Keratinocyte (primary cell): Measurements from ENCODE around the gene BAHCC1. TPM values are rescaled to one million over a fixed set of nuclear protein-coding genes. Genes with fewer than 3 reads are reported as not detected.

ENCODE experiments used
- DNase-seq: peaks from one replicate; pipeline ENCODE4 v3.0.0-alpha.2; 2011; ENCODE audit warnings: low read depth, missing footprints, low spot score
- FAIRE-seq: peaks from 2 replicates; lab custom pipeline; 2011; peaks lifted over from hg19 to GRCh38; lab: Jason Lieb, UNC
- H2AFZ ChIP-seq: 2 replicates; pipeline ENCODE4 v1.6.0; 2012; ENCODE audit warnings: low read length, control low read depth, inconsistent platforms; ENCODE audit not compliant: control insufficient read depth
- H3K27ac ChIP-seq: 2 replicates; pipeline ENCODE4 v1.5.1; 2011; ENCODE audit warnings: low read length; ENCODE audit not compliant: control insufficient read depth, insufficient read depth
- H3K27me3 ChIP-seq: 3 replicates; pipeline ENCODE4 v1.6.0; 2011; ENCODE audit warnings: low read length; ENCODE audit not compliant: control insufficient read depth, insufficient read depth; ENCODE audit errors: extremely low read depth
- H3K36me3 ChIP-seq, 2 experiments: 2 replicates in 1 of 2; 3 replicates in 1 of 2; pipeline ENCODE4 v1.5.1; 2011; ENCODE audit warnings: low read length in 2 of 2, mild to moderate bottlenecking in 1 of 2; ENCODE audit not compliant: control insufficient read depth in 2 of 2, insufficient read depth in 2 of 2; ENCODE audit errors: extremely low read depth in 1 of 2
- H3K4me1 ChIP-seq: 3 replicates; pipeline ENCODE4 v1.5.1; 2011; ENCODE audit warnings: low read length; ENCODE audit not compliant: control insufficient read depth, insufficient read depth; ENCODE audit errors: extremely low read depth
- H3K4me2 ChIP-seq: 3 replicates; pipeline ENCODE4 v1.6.0; 2011; ENCODE audit warnings: low read depth, low read length; ENCODE audit not compliant: control insufficient read depth, insufficient read depth; ENCODE audit errors: extremely low read depth
- H3K4me3 ChIP-seq, 3 experiments: fragments of 200-600 bp in 1 of 3; sonication (generic) in 1 of 3; 2 replicates in 2 of 3; 3 replicates in 1 of 3; pipeline ENCODE4 v1.5.1; 2011 to 2016; ENCODE audit warnings: low read length in 3 of 3, mild to moderate bottlenecking in 3 of 3, control low read depth in 2 of 3, inconsistent platforms in 1 of 3, low read depth in 1 of 3, mixed read lengths in 1 of 3, mixed run types in 1 of 3, moderate library complexity in 1 of 3; ENCODE audit not compliant: control insufficient read depth in 2 of 3, insufficient read depth in 2 of 3; ENCODE audit errors: extremely low read depth in 1 of 3
- H3K79me2 ChIP-seq: 2 replicates; pipeline ENCODE4 v1.6.0; 2012; ENCODE audit warnings: low read length; ENCODE audit not compliant: control insufficient read depth, insufficient read depth
- H3K9ac ChIP-seq: 3 replicates; pipeline ENCODE4 v1.6.0; 2011; ENCODE audit warnings: low read length; ENCODE audit not compliant: control insufficient read depth, insufficient read depth; ENCODE audit errors: extremely low read depth
- H3K9me1 ChIP-seq: 3 replicates; pipeline ENCODE4 v1.6.0; 2011; ENCODE audit warnings: low read length; ENCODE audit not compliant: control insufficient read depth, insufficient read depth; ENCODE audit errors: extremely low read depth
- H3K9me3 ChIP-seq: 2 replicates; pipeline ENCODE4 v1.5.1; 2012; ENCODE audit warnings: low read depth, low read length; ENCODE audit not compliant: control insufficient read depth
- H4K20me1 ChIP-seq: 3 replicates; pipeline ENCODE4 v1.6.0; 2011; ENCODE audit warnings: low read length; ENCODE audit not compliant: control insufficient read depth, insufficient read depth; ENCODE audit errors: extremely low read depth
- EZH2 ChIP-seq: IDR thresholded peaks from one replicate; pipeline ENCODE4 v1.6.1; 2012; ENCODE audit warnings: inconsistent platforms, mild to moderate bottlenecking, low read length, moderate library complexity
- dilution Hi-C: fragments of 300-500 bp; cut with MboI; formaldehyde crosslinking; loops from one replicate; pipeline ENCODE4 v1.7.0; 2020; ENCODE audit warnings: low sequenced_read_pairs; ENCODE audit not compliant: extremely low pct_ligation_motif_present
- polyA plus RNA-seq, 5 experiments: library from polyadenylated mRNA; depleted of rRNA in 3 of 5; stranded (reverse) in 3 of 5; stranded (forward) in 1 of 5; unstranded in 1 of 5; fragments of >200 nt; gene quantifications; 1 replicate in 1 of 5; 2 replicates in 3 of 5; 3 replicates in 1 of 5; pipeline versions ENCODE4 v1.2.1 to v1.2.3, GENCODE V29; 2011 to 2012; ENCODE audit warnings: missing spikeins in 2 of 5, low read depth in 1 of 5, low replicate concordance in 1 of 5
- TF ChIP-seq, protein P1 (sequence below), 3 experiments: IDR thresholded peaks in 1 of 3; conservative IDR thresholded peaks in 1 of 3; optimal IDR thresholded peaks in 1 of 3; 2 replicates in 2 of 3; 3 replicates in 1 of 3; pipeline versions ENCODE3 to v1.5.1; 2011; ENCODE audit warnings: low read length in 3 of 3, mild to moderate bottlenecking in 3 of 3, moderate library complexity in 2 of 3, control low read depth in 1 of 3, inconsistent platforms in 1 of 3; ENCODE audit not compliant: insufficient read depth in 2 of 3; ENCODE audit errors: extremely low read depth in 1 of 3

Gene BAHCC1
- polyA plus RNA-seq, 1 donor (not counting 4 experiments of a cell fraction or from before 2014, with no cell fraction given) = 0.52 TPM

DNA sequence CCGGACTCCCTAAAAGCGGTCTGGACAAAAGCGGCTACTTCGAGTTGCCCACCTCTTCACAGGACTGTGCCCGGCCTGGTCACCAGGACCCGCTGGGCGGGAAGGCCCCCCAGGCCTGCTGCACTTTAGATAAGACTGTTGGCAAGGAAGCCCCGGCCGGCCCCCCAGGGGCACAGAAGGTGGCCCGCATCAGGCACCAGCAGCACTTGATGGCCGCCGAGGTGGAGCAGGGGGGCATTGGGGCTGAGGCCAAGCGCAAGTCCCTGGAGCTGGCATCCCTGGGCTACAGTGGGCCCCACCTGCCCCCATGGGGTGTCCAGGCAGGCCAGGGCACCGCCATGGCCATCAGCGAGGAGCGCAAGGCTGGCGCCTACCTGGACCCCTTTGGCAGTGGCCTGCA is 47.5 kb downstream of the BAHCC1 start:
- Histone ChIP-seq H3K36me3 (no peaks in the 10 kb centered on the region), H3K9me3 (no peaks in the 10 kb centered on the region), H3K27me3 (no peaks in the 10 kb centered on the region), H4K20me1 (no peaks in the 10 kb centered on the region), H3K79me2 (no peaks in the 10 kb centered on the region), H3K4me1 (no peaks in the 10 kb centered on the region), H3K4me3 (no peak overlapping the region), H3K9me1 (no peaks in the 10 kb centered on the region), H3K9ac (no peak overlapping the region), H3K27ac (no peak overlapping the region), H3K4me2 (no peak overlapping the region), H2AFZ (no peak overlapping the region)
- DNase-seq (no peak), FAIRE-seq (no peak)
- dilution Hi-C loops = no loop called here
- TF ChIP-seq, protein P1, sequence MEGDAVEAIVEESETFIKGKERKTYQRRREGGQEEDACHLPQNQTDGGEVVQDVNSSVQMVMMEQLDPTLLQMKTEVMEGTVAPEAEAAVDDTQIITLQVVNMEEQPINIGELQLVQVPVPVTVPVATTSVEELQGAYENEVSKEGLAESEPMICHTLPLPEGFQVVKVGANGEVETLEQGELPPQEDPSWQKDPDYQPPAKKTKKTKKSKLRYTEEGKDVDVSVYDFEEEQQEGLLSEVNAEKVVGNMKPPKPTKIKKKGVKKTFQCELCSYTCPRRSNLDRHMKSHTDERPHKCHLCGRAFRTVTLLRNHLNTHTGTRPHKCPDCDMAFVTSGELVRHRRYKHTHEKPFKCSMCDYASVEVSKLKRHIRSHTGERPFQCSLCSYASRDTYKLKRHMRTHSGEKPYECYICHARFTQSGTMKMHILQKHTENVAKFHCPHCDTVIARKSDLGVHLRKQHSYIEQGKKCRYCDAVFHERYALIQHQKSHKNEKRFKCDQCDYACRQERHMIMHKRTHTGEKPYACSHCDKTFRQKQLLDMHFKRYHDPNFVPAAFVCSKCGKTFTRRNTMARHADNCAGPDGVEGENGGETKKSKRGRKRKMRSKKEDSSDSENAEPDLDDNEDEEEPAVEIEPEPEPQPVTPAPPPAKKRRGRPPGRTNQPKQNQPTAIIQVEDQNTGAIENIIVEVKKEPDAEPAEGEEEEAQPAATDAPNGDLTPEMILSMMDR (optimal IDR thresholded peaks at IDR 0.05 in 1 of 3, IDR thresholded peaks at IDR 0.05 in 1 of 3, conservative IDR thresholded peaks at IDR 0.05 in 1 of 3; ENCODE audit: extremely low read depth in 1 of 3, insufficient read depth in 2 of 3, low read length in 3 of 3) = no peak
- TF ChIP-seq EZH2 = no peak

DNA sequence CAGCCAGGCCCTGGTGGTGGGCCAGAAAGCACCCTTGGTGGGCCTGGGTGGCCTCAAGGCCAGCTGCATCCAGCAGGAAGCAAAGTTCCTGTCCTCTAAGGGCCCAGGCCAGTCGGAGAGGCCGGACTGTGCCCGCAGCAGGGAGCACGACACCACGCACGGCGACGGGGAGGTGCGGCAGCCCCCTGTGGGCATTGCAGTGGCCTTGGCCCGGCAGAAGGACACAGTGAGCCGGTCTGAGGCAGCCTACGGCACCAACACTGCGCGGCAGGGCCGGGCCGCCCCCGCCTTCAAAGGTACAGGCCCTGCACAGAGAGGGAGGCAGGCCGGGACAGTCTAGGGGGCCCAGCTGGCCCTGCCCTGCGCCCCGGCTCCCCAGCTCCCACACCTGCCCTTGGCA is 48.0 kb downstream of the BAHCC1 start:
- Histone ChIP-seq H3K9me3 (no peaks in the 10 kb centered on the region), H3K9ac (no peak overlapping the region), H3K27ac (no peak overlapping the region), H3K27me3 (no peaks in the 10 kb centered on the region), H3K4me1 (no peaks in the 10 kb centered on the region), H3K36me3 (no peaks in the 10 kb centered on the region), H2AFZ (no peak overlapping the region), H3K4me2 (no peak overlapping the region), H3K4me3 (no peak overlapping the region), H3K79me2 (no peaks in the 10 kb centered on the region), H3K9me1 (no peaks in the 10 kb centered on the region), H4K20me1 (no peaks in the 10 kb centered on the region)
- DNase-seq (no peak), FAIRE-seq (no peak)
- dilution Hi-C loops = no loop called here
- TF ChIP-seq EZH2 = no peak
- TF ChIP-seq, protein P1 (optimal IDR thresholded peaks at IDR 0.05 in 1 of 3, IDR thresholded peaks at IDR 0.05 in 1 of 3, conservative IDR thresholded peaks at IDR 0.05 in 1 of 3; ENCODE audit: extremely low read depth in 1 of 3, insufficient read depth in 2 of 3, low read length in 3 of 3) = no peak
